ENCODE results near the gene RGMB. TPM values are rescaled to one million over a fixed set of nuclear protein-coding genes. Genes with fewer than 3 reads are reported as not detected.
"Not testable (repeated sequence)": the region's sequence is repeated elsewhere in the genome, so short reads cannot be mapped to it uniquely, and the experiment has no call there.

The RGMB gene, protein sequence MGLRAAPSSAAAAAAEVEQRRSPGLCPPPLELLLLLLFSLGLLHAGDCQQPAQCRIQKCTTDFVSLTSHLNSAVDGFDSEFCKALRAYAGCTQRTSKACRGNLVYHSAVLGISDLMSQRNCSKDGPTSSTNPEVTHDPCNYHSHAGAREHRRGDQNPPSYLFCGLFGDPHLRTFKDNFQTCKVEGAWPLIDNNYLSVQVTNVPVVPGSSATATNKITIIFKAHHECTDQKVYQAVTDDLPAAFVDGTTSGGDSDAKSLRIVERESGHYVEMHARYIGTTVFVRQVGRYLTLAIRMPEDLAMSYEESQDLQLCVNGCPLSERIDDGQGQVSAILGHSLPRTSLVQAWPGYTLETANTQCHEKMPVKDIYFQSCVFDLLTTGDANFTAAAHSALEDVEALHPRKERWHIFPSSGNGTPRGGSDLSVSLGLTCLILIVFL
- 1 to 10 TPM; 3.8 to 8.6 (median 4.6) TPM for polyA plus RNA-seq (ENCODE audit: low read depth in 6 of 6)

DNA sequence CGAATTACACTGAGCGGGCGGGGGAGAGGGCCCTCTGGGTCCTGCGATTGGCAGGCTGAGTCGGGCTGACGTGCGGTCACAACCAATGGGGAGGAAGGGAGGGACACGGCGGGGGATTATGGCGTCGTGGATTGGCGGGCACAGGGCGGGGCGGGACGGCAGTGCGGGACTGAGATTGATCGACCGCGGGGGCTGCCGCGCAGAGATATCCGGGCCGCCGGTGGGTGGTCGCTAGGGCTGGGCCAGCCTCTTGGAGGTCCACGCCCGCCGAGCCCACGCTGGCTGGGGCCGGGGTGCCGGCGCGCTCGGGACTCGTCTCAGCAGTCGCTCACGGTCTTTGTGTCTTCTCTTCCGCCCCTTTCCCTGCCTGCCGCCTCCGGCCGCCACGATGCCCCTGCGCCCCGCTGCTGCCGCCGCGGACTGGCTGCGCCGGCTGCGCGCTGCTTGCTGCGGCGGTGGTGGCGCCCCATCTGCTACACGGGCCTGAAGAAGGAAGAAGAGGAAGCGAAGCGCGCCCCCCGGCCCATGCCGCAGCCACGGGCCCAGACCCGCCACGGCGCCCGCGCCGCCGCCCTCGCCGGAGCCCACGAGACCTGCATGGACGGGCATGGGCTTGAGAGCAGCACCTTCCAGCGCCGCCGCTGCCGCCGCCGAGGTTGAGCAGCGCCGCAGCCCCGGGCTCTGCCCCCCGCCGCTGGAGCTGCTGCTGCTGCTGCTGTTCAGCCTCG, at the start of gene RGMB:
TSS of gene RGMB (plus strand) at position 200 of the 728 bp plus-strand sequence. CDS start at position 608, 408 bp downstream.
- H3K4me3 Mint-ChIP-seq = peak within 1 kb of the TSS; percentile 95 to 99 (median 97)
- no peaks in the 10 kb centered on the region for H3K9me3 Mint-ChIP-seq
- DNase-seq (peak; percentile 91), ATAC-seq (ENCODE audit: low read depth in 2 of 2) (peak; percentile 80 to 81)
- no peaks in the 10 kb centered on the region for H3K36me3 Mint-ChIP-seq
- peaks cover 1 to 19% (median 4%) of the 10 kb centered on the region in 3 donors for H3K27me3 Mint-ChIP-seq
- peaks cover 56 to 64% (median 57%) of the 10 kb centered on the region in 3 donors for H3K4me1 Mint-ChIP-seq
- H3K27ac Mint-ChIP-seq = peak within 1 kb of the TSS; percentile 79 to 98 (median 96)

DNA sequence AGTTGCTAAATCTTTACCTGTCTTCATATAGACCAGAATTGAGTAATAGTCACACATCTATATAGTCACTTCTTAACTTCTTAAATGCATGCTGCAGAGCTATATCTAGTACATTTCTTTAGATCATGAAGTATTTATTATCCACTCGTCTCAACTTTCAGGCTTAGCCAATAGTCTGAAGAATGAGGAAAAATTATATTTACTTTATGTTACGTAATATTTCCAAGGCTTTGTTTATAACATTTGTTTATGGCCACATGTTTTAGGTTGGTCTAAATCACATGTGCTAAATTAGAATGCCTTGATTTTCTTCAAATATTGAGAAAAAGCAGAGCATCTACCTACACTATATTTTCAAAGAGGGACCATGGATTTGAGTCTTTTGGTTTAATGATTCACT, 47.2 kb upstream of the RGMB start:
- no peak for ATAC-seq (ENCODE audit: low read depth in 2 of 2)
- no peak overlapping the region for H3K27ac Mint-ChIP-seq
- H3K36me3 Mint-ChIP-seq = no peaks in the 10 kb centered on the region
- no peak for DNase-seq
- peaks cover 0 to 19% (median 10%) of the 10 kb centered on the region in 3 donors for H3K27me3 Mint-ChIP-seq
- no peaks in the 10 kb centered on the region for H3K4me1 Mint-ChIP-seq
- peaks cover 0 to 6% (median 0%) of the 10 kb centered on the region in 7 donors for H3K9me3 Mint-ChIP-seq
- no peak overlapping the region for H3K4me3 Mint-ChIP-seq

DNA sequence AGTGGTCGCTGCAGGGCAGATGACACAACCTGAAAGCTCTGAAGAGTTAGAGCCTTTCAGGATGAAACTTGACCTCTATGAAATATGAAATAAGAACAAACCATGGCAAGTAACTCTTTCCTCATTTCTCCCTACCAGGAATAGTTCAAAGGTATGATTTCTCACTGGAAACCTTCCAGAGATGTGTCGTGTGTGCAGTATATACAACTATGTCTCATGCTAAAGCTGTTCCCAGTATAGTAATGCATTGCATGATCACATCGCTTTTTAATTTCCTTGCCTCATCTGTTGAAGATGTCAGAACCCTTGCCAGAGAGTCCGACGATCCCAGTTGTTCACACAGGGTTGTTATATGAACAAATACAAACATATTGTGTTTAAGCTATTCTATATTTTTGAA, 45.8 kb upstream of the RGMB start:
- peaks cover 0 to 6% (median 0%) of the 10 kb centered on the region in 7 donors for H3K9me3 Mint-ChIP-seq
- DNase-seq (no peak), ATAC-seq (ENCODE audit: low read depth in 2 of 2) (no peak)
- H3K4me1 Mint-ChIP-seq = no peaks in the 10 kb centered on the region
- H3K4me3 Mint-ChIP-seq = no peak overlapping the region
- H3K36me3 Mint-ChIP-seq = no peaks in the 10 kb centered on the region
- no peak overlapping the region for H3K27ac Mint-ChIP-seq
- peaks cover 0 to 16% (median 10%) of the 10 kb centered on the region in 3 donors for H3K27me3 Mint-ChIP-seq

DNA sequence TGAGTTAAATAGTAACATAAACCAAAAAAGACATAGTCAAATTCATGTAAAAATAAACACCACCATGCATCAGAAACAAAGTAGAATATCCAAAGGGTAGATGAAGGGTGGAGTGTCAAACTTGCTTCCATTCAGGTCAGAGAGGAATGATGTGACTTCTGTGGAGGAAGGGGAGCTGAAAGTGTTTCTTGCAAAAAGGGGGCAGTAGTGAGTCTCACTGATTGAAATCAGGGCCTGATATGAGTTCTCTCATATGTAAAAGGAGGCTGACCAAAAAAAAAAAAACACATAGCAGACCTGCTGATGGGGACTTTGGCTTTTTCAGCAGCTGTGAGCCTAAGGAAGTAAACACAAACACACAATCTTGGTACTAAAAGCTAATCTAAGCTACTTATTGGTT, 38.8 kb upstream of the RGMB start:
- Mint-ChIP-seq H3K27ac (no peak overlapping the region), H3K9me3 (peaks cover 2 to 14% (median 7%) of the 10 kb centered on the region in 7 donors), H3K4me1 (no peaks in the 10 kb centered on the region), H3K36me3 (peaks cover 0 to 8% of the 10 kb centered on the region in 2 donors), H3K27me3 (peaks cover 21 to 32% (median 28%) of the 10 kb centered on the region in 3 donors), H3K4me3 (no peak overlapping the region)
- ATAC-seq (ENCODE audit: low read depth in 2 of 2) (no peak), DNase-seq (no peak)

DNA sequence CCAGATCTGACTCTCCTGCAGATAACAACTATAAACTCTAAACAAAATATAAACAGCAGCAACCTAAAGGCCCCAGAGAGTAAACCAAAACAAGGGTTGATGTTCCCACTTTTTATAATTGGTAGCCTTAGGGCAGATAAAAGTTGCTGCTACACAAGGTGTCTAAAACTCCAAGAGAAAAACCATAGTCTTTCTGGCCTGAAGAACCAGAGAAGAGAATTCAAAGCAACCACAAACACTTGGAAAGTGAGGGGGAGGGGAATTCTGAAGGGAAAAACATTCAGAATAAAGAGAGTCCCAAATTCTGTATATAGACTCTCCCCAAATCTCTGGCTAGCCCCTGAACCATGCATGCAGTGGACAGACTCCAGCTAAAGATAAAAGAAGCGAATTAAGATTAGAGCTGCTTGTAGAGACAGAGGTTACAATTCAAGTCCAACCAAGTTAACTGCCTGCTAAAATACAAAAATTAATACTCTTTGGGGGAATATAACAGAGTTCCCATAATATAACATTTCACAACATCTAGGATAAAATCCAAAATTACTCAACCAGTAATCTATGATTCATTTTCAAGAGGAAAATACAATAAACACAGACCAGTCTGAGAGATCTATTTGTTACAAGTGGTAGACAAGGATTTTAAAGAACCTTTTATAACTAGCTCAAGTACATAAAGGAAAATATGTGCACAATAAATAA, 37.5 kb upstream of the RGMB start:
- H3K27ac Mint-ChIP-seq = no peak overlapping the region
- H3K27me3 Mint-ChIP-seq = peaks cover 21 to 31% (median 28%) of the 10 kb centered on the region in 3 donors
- ATAC-seq (ENCODE audit: low read depth in 2 of 2) (no peak), DNase-seq (no peak)
- no peaks in the 10 kb centered on the region for H3K4me1 Mint-ChIP-seq
- peaks cover 0 to 8% of the 10 kb centered on the region in 2 donors for H3K36me3 Mint-ChIP-seq
- peaks cover 2 to 14% (median 7%) of the 10 kb centered on the region in 7 donors for H3K9me3 Mint-ChIP-seq
- H3K4me3 Mint-ChIP-seq = no peak overlapping the region

DNA sequence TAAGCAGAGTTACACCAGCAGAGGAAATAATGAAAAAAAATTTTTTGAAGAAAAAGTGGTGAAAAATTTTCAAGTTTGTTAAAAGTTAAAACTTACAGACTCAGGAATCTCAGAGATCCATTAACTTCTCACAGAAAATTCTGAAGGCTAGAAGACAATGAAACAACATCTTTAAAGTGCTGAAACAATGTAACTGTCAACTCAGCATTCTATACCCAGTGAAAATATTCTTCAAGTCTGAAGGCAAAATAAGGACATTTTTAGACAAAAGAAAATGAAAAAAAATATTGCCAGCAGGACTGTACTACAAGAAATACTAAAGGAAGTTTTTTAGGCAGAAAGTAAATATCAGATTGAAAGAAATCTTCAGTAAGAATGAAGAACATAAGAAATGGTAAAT, 36.7 kb upstream of the RGMB start:
- Mint-ChIP-seq H3K4me1 (no peaks in the 10 kb centered on the region), H3K4me3 (peak overlapping the region in 1 of 8 donors; percentile 13), H3K27ac (no peak overlapping the region), H3K36me3 (peaks cover 0 to 8% of the 10 kb centered on the region in 2 donors), H3K9me3 (peaks cover 2 to 14% (median 7%) of the 10 kb centered on the region in 7 donors), H3K27me3 (peaks cover 22 to 32% (median 31%) of the 10 kb centered on the region in 3 donors)
- DNase-seq (no peak), ATAC-seq (ENCODE audit: low read depth in 2 of 2) (no peak)

DNA sequence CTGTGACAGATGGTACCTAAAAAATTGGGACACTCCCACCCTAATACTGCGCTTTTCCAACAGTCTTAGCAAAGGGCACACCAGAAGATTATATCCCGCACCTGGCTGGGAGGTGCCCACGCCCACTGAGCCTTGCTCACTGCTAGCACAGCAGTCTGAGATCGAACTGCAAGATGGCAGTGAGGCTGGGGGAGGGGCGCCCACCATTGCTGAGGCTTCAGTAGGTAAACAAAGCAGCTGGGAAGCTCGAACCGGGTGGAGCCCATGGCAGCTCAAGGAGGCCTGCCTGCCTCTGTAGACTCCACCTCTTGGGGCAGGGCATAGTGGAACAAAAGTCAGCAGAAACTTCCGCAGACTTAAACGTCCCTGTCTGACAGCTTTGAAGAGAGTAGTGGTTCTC, 36.0 kb upstream of the RGMB start:
- not testable (repeated sequence) for H3K27ac Mint-ChIP-seq; DNase-seq; H3K4me3 Mint-ChIP-seq; H3K4me1 Mint-ChIP-seq; H3K36me3 Mint-ChIP-seq; ATAC-seq (ENCODE audit: low read depth in 2 of 2)
- peaks cover 26 to 37% (median 32%) of the 10 kb centered on the region in 3 donors for H3K27me3 Mint-ChIP-seq
- peaks cover 2 to 14% (median 7%) of the 10 kb centered on the region in 7 donors for H3K9me3 Mint-ChIP-seq

DNA sequence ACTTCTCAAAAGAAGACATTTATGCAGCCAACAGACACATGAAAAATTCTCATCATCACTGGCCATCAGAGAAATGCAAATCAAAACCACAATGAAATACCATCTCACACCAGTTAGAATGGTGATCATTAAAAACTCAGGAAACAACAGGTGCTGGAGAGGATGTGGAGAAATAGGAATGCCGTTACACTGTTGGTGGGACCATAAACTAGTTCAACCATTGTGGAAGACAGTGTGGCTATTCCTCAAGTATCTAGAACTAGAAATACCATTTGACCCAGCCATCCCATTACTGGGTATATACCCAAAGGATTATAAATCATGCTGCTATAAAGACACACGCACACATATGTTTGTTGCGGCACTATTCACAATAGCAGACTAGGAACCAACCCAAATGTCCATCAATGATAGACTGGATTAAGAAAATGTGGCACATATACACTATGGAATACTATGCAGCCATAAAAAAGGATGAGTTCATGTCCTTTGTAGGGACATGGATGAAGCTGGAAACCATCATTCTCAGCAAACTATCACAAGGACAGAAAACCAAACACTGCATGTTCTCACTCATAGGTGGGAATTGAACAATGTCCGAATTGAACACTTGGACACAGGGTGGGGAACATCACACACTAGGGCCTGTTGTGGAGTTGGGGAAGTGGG, 34.8 kb upstream of the RGMB start:
- ATAC-seq (ENCODE audit: low read depth in 2 of 2); H3K4me1 Mint-ChIP-seq; H3K36me3 Mint-ChIP-seq; H3K4me3 Mint-ChIP-seq; DNase-seq; H3K27ac Mint-ChIP-seq: not testable (repeated sequence)
- peaks cover 30 to 40% (median 35%) of the 10 kb centered on the region in 3 donors for H3K27me3 Mint-ChIP-seq
- H3K9me3 Mint-ChIP-seq = peaks cover 2 to 14% (median 7%) of the 10 kb centered on the region in 7 donors

DNA sequence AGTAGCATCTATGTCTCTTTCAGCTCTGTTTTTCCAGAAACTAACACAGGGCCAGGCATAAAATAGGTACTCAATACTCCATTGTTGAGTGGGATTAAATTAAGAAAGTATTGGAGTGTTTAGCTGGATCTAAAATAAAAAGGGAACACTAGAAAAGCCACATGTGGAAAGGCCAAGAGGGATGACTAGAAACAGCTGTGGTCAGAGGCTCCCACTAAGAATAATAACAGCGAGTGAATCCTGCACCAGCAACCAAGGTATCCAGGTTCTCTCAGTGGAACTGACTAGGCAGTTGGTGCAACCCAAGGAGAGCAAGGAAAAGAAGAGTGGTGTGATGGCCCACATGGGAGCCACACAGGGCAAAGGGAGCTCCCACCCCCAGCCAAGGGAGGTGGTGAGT, 31.5 kb upstream of the RGMB start:
- DNase-seq = no peak
- H3K27me3 Mint-ChIP-seq = peaks cover 13 to 46% (median 44%) of the 10 kb centered on the region in 3 donors
- H3K36me3 Mint-ChIP-seq = peaks cover 0 to 8% of the 10 kb centered on the region in 2 donors
- no peak overlapping the region for H3K4me3 Mint-ChIP-seq
- no peak for ATAC-seq (ENCODE audit: low read depth in 2 of 2)
- peaks cover 2 to 17% (median 8%) of the 10 kb centered on the region in 7 donors for H3K9me3 Mint-ChIP-seq
- H3K4me1 Mint-ChIP-seq = no peaks in the 10 kb centered on the region
- no peak overlapping the region for H3K27ac Mint-ChIP-seq

DNA sequence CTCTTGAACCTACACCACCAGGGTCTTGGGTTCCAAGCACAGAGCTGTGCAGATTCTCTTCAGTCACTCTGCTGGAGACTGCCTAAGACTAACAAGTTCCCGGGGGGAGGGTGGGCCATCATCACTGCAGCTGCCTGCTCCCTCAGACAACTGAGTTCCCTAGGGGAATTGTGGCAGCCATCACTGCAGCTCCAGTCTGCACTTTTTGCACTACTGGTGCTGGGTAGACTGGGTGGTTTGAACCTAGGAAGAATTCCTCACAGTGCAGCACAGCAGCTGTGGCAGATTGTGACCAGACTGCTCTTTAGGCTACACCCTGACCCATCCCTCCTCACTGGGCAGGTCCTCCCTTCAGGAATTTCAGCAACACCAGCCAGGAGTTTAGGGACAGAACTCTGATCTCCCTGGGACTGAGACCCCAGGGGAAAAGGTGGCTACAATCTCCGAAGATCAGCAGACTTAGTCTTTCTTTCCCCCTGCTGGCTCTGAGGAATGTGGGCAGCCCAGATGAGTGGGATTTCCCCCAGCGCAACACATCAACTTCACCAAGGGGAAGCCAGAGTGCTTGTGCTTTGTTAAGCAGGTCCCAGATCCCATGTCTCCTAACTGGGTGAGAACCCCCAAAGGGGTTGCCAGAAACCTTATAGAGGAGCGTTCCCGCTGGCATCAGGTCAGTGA, 30.9 kb upstream of the RGMB start:
- Mint-ChIP-seq H3K27me3 (peaks cover 13 to 47% (median 44%) of the 10 kb centered on the region in 3 donors), H3K27ac (no peak overlapping the region), H3K4me3 (no peak overlapping the region), H3K36me3 (peaks cover 0 to 8% of the 10 kb centered on the region in 2 donors), H3K9me3 (peaks cover 2 to 17% (median 8%) of the 10 kb centered on the region in 7 donors), H3K4me1 (no peaks in the 10 kb centered on the region)
- ATAC-seq (ENCODE audit: low read depth in 2 of 2) (no peak), DNase-seq (no peak)

DNA sequence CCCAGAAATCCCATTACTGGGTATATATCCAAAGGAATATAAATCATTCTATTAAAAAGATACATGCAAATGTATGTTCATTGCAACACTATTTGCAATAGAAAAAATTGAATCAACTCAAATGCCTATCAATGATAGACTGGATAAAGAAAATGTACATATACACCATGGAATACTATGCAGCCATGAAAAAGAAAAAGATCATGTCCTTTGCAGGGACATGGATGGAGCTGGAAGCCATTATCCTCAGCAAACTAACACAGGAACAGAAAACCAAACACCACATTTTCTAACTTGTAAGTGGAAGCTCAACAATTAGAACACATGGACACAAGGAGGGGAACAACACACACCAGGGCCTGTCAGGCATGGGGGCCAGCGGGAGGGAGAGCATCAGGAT, 25.2 kb upstream of the RGMB start:
- peaks cover 8 to 64% (median 58%) of the 10 kb centered on the region in 3 donors for H3K27me3 Mint-ChIP-seq
- not testable (repeated sequence) for H3K4me1 Mint-ChIP-seq; DNase-seq; ATAC-seq (ENCODE audit: low read depth in 2 of 2); H3K36me3 Mint-ChIP-seq; H3K4me3 Mint-ChIP-seq
- H3K9me3 Mint-ChIP-seq = peaks cover 5 to 20% (median 8%) of the 10 kb centered on the region in 7 donors
- H3K27ac Mint-ChIP-seq = peak overlapping the region in 1 of 6 donors; percentile 55

DNA sequence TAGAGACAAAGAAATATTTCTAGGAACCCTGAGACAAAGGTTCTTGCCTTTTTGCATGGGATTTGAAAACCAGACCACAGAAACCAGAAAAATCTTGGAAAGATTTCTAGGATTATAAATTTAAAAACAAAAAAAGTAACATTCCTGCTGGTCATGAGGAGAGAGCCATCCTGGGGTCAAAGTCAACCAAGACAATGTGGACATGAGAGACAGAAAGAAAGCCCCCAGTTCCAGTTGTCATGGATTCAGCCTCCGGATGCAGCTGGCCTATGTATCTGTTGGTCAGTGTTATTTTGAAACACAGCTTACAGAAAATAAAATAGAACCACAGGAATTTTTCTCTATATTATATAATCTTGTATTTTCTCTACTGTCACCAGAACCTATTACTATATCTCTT, 24.4 kb upstream of the RGMB start:
- Mint-ChIP-seq H3K4me3 (no peak overlapping the region), H3K27me3 (peaks cover 4 to 56% (median 50%) of the 10 kb centered on the region in 3 donors), H3K27ac (no peak overlapping the region), H3K4me1 (no peaks in the 10 kb centered on the region), H3K9me3 (peaks cover 5 to 20% (median 8%) of the 10 kb centered on the region in 7 donors), H3K36me3 (peaks cover 0 to 8% of the 10 kb centered on the region in 2 donors)
- ATAC-seq (ENCODE audit: low read depth in 2 of 2) = no peak
- no peak for DNase-seq

All from naive B cell (primary cell).